ENCODE results near the gene DAAM1.

DAAM1 gene

DNA sequence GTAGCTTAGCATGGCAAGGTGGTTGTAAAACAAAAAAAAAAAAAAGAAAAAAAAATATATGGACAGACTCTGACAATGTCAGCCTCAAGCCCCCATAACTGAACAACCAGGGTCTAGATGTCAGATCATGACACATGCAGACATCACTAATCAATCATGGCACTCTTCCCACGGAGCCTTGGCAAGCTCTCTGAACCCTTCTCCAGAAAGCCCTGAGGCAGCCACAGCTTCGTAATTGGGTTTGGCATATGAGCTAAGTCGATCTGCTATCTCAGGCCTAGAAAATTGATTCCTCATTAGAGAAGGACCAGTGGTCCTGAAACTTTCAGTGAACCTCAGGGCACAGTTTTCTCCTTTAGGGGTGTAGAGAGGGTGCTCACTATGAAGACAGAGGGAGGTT lies 164.5 kb downstream of the DAAM1 start:
- H3K9me3 ChIP-seq (ENCODE audit: insufficient read depth, low read length), result no peaks in the 10 kb centered on the region
- H3K4me1 ChIP-seq (ENCODE audit: low read length), result peaks cover 23% of the 10 kb centered on the region
- H3K9ac ChIP-seq (ENCODE audit: low read length), result no peak overlapping the region
- no peaks in the 10 kb centered on the region for H4K20me1 ChIP-seq (ENCODE audit: insufficient read depth, low read length)
- no peaks in the 10 kb centered on the region for H3K27me3 ChIP-seq (ENCODE audit: low read depth, low read length)
- H3K4me2 ChIP-seq (ENCODE audit: low read length), result no peak overlapping the region
- no peak overlapping the region for H3K27ac ChIP-seq (ENCODE audit: low read length)
- no peak overlapping the region for H3K4me3 ChIP-seq (ENCODE audit: low read length)
- H3K36me3 ChIP-seq (replicated peaks; ENCODE audit: low read depth, low read length), result peaks cover 27% of the 10 kb centered on the region
- no peaks in the 10 kb centered on the region for H3K79me2 ChIP-seq (ENCODE audit: low read length)
- no peak overlapping the region for H2AFZ ChIP-seq (ENCODE audit: low read depth, low read length)
- TF ChIP-seq EZH2phosphoT487 (IDR thresholded peaks at IDR 0.05; ENCODE audit: low read depth), result no peak
- TF ChIP-seq, protein P1, sequence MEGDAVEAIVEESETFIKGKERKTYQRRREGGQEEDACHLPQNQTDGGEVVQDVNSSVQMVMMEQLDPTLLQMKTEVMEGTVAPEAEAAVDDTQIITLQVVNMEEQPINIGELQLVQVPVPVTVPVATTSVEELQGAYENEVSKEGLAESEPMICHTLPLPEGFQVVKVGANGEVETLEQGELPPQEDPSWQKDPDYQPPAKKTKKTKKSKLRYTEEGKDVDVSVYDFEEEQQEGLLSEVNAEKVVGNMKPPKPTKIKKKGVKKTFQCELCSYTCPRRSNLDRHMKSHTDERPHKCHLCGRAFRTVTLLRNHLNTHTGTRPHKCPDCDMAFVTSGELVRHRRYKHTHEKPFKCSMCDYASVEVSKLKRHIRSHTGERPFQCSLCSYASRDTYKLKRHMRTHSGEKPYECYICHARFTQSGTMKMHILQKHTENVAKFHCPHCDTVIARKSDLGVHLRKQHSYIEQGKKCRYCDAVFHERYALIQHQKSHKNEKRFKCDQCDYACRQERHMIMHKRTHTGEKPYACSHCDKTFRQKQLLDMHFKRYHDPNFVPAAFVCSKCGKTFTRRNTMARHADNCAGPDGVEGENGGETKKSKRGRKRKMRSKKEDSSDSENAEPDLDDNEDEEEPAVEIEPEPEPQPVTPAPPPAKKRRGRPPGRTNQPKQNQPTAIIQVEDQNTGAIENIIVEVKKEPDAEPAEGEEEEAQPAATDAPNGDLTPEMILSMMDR (IDR thresholded peaks at IDR 0.05; ENCODE audit: low read depth, low read length), result no peak

DNA sequence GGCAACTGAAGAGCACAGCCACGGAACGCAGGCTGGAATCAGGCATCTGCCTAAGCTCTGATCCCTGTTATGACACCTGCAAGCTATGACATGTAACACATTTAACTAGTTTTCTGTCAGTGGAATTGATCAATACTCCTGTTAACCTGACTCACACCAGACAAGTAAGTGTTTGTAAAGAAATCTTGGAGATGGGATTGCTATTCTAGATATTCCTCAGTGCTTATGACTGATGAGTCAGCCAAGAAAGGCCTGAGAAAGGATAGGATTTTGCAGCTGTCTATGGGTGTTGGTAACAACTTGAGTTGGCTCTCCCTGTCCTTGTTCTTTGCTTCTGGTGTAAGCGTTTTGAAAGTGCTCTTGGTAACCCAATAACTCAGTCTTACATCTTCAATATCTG lies 166.2 kb downstream of the DAAM1 start:
- Histone ChIP-seq H3K4me2 (ENCODE audit: low read length) (no peak overlapping the region), H3K4me3 (ENCODE audit: low read length) (no peak overlapping the region), H3K27ac (ENCODE audit: low read length) (no peak overlapping the region), H3K79me2 (ENCODE audit: low read length) (no peaks in the 10 kb centered on the region), H4K20me1 (ENCODE audit: insufficient read depth, low read length) (no peaks in the 10 kb centered on the region), H3K36me3 (replicated peaks; ENCODE audit: low read depth, low read length) (peaks cover 20% of the 10 kb centered on the region), H3K9me3 (ENCODE audit: insufficient read depth, low read length) (no peaks in the 10 kb centered on the region), H2AFZ (ENCODE audit: low read depth, low read length) (no peak overlapping the region), H3K4me1 (ENCODE audit: low read length) (peaks cover 22% of the 10 kb centered on the region), H3K9ac (ENCODE audit: low read length) (no peak overlapping the region), H3K27me3 (ENCODE audit: low read depth, low read length) (no peaks in the 10 kb centered on the region)
- TF ChIP-seq, protein P1 (IDR thresholded peaks at IDR 0.05; ENCODE audit: low read depth, low read length), result no peak
- no peak for TF ChIP-seq EZH2phosphoT487 (IDR thresholded peaks at IDR 0.05; ENCODE audit: low read depth)

DNA sequence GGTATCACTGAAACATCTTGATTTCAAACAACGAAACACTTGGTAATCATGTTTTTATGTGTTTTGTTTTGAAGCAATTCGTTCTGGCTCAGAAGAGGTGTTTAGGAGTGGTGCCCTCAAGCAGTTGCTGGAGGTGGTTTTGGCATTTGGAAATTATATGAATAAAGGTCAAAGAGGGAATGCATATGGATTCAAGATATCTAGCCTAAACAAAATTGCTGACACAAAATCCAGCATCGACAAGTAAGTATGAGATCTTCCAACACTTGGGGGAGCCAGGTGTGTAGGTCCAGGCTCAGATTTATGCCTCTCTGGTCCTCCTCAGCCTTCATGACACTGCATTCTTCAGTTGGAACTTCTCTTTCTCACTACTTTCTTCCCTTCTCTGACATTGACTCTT lies 166.6 kb downstream of the DAAM1 start:
- Histone ChIP-seq H3K79me2 (ENCODE audit: low read length) (no peaks in the 10 kb centered on the region), H3K36me3 (replicated peaks; ENCODE audit: low read depth, low read length) (peaks cover 21% of the 10 kb centered on the region), H3K27ac (ENCODE audit: low read length) (no peak overlapping the region)

DNA sequence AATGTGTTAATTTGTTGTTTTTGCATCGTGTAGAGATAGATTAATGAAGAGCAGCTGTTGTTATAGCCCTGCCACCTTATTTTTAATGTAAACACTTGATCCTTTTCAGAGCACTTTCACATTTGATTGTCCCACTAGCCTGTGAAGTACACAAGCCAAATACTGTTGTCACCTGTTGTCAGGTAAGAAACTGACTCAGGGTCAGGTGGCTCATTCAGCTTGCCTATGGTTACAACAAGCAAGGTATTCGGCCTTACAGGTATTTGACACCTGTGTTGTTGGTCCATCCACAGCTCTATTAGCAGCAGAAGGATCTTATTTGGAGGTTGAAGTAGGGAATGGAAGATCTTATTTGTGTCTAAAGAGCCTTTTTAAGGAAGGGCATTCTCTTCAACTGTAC lies 167.8 kb downstream of the DAAM1 start:
- Histone ChIP-seq H3K27ac (ENCODE audit: low read length) (no peak overlapping the region), H3K9me3 (ENCODE audit: insufficient read depth, low read length) (no peaks in the 10 kb centered on the region), H3K9ac (ENCODE audit: low read length) (no peak overlapping the region), H3K79me2 (ENCODE audit: low read length) (no peaks in the 10 kb centered on the region), H3K4me2 (ENCODE audit: low read length) (no peak overlapping the region), H3K27me3 (ENCODE audit: low read depth, low read length) (no peaks in the 10 kb centered on the region), H3K4me3 (ENCODE audit: low read length) (no peak overlapping the region), H2AFZ (ENCODE audit: low read depth, low read length) (no peak overlapping the region), H3K36me3 (replicated peaks; ENCODE audit: low read depth, low read length) (peaks cover 21% of the 10 kb centered on the region), H3K4me1 (ENCODE audit: low read length) (peaks cover 26% of the 10 kb centered on the region), H4K20me1 (ENCODE audit: insufficient read depth, low read length) (no peaks in the 10 kb centered on the region)
- TF ChIP-seq EZH2phosphoT487 (IDR thresholded peaks at IDR 0.05; ENCODE audit: low read depth), result no peak
- TF ChIP-seq, protein P1 (IDR thresholded peaks at IDR 0.05; ENCODE audit: low read depth, low read length), result no peak

More for the DNA sequence above, 166.6 kb downstream of the DAAM1 start:
- no peaks in the 10 kb centered on the region for H4K20me1 ChIP-seq (ENCODE audit: insufficient read depth, low read length)
- no peak overlapping the region for H3K4me3 ChIP-seq (ENCODE audit: low read length)
- no peak overlapping the region for H2AFZ ChIP-seq (ENCODE audit: low read depth, low read length)
- H3K9me3 ChIP-seq (ENCODE audit: insufficient read depth, low read length), result no peaks in the 10 kb centered on the region
- H3K27me3 ChIP-seq (ENCODE audit: low read depth, low read length), result no peaks in the 10 kb centered on the region
- H3K9ac ChIP-seq (ENCODE audit: low read length), result no peak overlapping the region
- peaks cover 26% of the 10 kb centered on the region for H3K4me1 ChIP-seq (ENCODE audit: low read length)
- TF ChIP-seq, protein P1 (IDR thresholded peaks at IDR 0.05; ENCODE audit: low read depth, low read length), result no peak
- no peak for TF ChIP-seq EZH2phosphoT487 (IDR thresholded peaks at IDR 0.05; ENCODE audit: low read depth)
- no peak overlapping the region for H3K4me2 ChIP-seq (ENCODE audit: low read length)
